ENCODE measurements around the gene PCBP3.
"Not testable (repeated sequence)": the region's sequence is repeated elsewhere in the genome, so short reads cannot be mapped to it uniquely, and the experiment has no call there.

The PCBP3 gene

GRCh38 chr21:45947716-45948255 is 304.3 kb downstream of the PCBP3 start:
- DNase-seq (ENCODE audit: low spot score) = no peak

- no peak for DNase-seq (ENCODE audit: low spot score)
Measured at GRCh38 chr21:45948576-45949141, 305.1 kb downstream of the PCBP3 start.

- DNase-seq (ENCODE audit: low spot score) = no peak
Measured at GRCh38 chr21:45949928-45950739, 306.6 kb downstream of the PCBP3 start.

- no peak for DNase-seq (ENCODE audit: low spot score)
Measured at GRCh38 chr21:45950740-45951515, 307.4 kb downstream of the PCBP3 start.

GRCh38 chr21:45951676-45952075 is 308.2 kb downstream of the PCBP3 start:
- no peak for DNase-seq (ENCODE audit: low spot score)

- DNase-seq (ENCODE audit: low spot score) = not testable (repeated sequence)
Measured at GRCh38 chr21:45952527-45952926, 309.0 kb downstream of the PCBP3 start.

GRCh38 chr21:45952974-45953373 is 309.4 kb downstream of the PCBP3 start:
- no peak for DNase-seq (ENCODE audit: low spot score)

GRCh38 chr21:45954261-45954660 is 310.7 kb downstream of the PCBP3 start:
- DNase-seq (ENCODE audit: low spot score) = no peak

- no peak for DNase-seq (ENCODE audit: low spot score)
Measured at GRCh38 chr21:45954921-45955320, 311.4 kb downstream of the PCBP3 start.

- no peak for DNase-seq (ENCODE audit: low spot score)
Measured at GRCh38 chr21:45957551-45957950, 314.0 kb downstream of the PCBP3 start.

GRCh38 chr21:45957981-45958600 is 314.6 kb downstream of the PCBP3 start:
- no peak for DNase-seq (ENCODE audit: low spot score)

GRCh38 chr21:45959182-45959581 is 315.7 kb downstream of the PCBP3 start:
- DNase-seq (ENCODE audit: low spot score) = no peak

GRCh38 chr21:45959779-45960390 is 316.4 kb downstream of the PCBP3 start:
- no peak for DNase-seq (ENCODE audit: low spot score)

GRCh38 chr21:45961408-45961807 is 317.9 kb downstream of the PCBP3 start:
- not testable (repeated sequence) for DNase-seq (ENCODE audit: low spot score)

GRCh38 chr21:45962531-45963231 is 319.2 kb downstream of the PCBP3 start:
- DNase-seq (ENCODE audit: low spot score) = no peak

- DNase-seq (ENCODE audit: low spot score) = no peak
Measured at GRCh38 chr21:45963232-45963570, 319.7 kb downstream of the PCBP3 start.

- no peak for DNase-seq (ENCODE audit: low spot score)
Measured at GRCh38 chr21:45964649-45965048, 321.1 kb downstream of the PCBP3 start.

- no peak for DNase-seq (ENCODE audit: low spot score)
Measured at GRCh38 chr21:45965084-45965809, 321.7 kb downstream of the PCBP3 start.

GRCh38 chr21:45966791-45967394 is 323.4 kb downstream of the PCBP3 start:
- DNase-seq (ENCODE audit: low spot score) = no peak
